Activated CD8-positive, alpha-beta memory T cell treated with anti-CD3 and anti-CD28 coated beads for 4 hours (primary cell): ENCODE data around the gene PDLIM5.
"Not testable (repeated sequence)": the region's sequence is repeated elsewhere in the genome, so short reads cannot be mapped to it uniquely, and the experiment has no call there.

Source experiments
- DNase-seq, 2 donors: peaks; one replicate each; pipeline ENCODE4 v3.0.0-alpha.2; 2020; ENCODE audit warnings: low read depth in 2 of 2

The PDLIM5 gene

DNA sequence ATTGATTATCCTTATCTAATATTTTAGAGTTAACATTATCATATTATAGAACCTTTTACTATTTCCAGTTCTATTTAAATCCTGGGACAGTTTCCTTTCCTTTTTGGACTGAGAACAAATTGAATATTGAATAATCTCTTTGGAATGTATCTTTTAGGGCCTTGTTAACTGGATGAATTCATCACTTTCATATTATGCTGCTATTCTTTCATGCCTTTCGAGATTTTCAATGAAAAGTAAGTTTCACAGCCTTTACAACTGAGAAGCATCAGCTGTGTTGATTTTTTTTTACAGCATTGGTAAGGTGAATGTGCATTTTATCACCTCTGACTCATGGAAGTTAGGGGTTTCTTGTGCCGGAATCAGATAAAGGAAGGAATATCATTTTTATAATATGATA, 39.6 kb downstream of the PDLIM5 start:
- no peak for DNase-seq

DNA sequence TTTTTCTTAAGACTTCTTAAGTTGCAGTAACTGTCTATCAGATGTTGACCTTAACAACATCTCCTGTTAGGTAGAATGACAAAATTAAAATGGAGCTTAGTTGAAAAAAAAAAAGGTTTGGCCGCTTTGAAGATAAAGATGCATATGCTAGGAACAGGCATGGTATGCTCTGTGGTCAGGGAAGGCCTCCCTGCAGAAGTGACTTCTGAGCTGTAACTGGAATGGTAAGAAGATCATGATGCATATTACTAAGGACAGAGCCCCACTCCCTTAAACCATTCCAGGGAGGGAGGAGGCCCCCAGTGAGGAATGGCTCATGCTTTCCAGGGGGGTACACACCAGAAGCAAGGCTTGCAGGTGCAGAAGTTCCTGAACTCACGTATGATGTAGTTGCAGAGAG, 43.7 kb downstream of the PDLIM5 start:
- no peak for DNase-seq

DNA sequence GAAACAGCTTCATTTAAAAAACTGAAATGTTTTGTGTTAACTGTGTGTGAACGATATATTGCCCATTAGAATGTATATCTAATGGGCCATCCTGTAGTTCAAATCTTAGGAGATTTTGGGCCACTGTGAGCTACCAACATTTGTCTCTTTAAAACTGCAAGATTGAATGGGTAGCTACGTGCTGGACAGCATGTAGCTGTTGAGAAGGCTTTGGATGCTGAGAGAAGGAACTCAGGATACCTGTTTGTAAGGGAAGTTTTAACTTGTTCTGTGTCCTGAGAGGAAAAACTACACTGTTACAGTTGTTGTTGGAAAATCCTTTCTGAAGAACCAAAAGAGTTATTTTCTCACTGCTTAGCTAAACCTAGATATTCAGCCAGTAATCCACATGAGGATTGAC, 45.9 kb downstream of the PDLIM5 start:
- no peak for DNase-seq

DNA sequence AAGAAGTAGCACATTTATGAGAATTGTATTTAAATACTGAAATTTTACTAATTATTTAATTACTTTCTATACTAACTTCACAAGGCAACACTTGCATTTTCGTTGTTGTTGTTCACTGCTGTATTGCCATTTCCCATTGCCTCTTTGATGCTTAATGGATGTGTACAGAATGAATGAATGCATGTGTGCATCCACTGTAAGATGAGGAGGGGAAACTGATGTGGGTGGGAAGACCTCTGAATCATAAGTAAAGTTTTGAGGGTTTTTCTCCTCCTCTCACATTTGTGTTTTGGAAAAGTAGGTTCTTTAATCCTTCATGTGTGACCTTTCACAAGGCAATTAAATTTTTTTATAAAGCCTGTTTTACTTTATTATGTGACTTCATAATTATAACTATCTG, 46.8 kb downstream of the PDLIM5 start:
- DNase-seq: no peak

DNA sequence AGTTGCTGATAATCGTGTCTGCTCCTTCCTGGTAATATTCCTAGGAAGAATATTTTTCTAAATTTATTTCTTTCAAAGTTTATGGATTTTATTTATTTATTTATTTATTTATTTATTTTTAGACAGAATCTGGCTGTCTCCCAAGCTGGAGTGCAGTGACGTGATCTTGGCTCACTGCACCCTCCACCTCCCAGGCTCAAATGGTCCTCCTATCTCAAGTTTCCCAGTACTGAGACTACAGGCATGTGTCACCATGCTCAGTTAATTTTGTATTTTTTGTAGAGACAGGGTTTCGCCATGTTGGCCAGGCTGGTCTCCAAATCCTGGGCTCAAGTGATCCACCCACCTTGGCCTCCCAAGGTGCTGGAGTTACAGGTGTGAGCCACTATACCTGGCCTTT, 48.9 kb downstream of the PDLIM5 start:
- no peak for DNase-seq

DNA sequence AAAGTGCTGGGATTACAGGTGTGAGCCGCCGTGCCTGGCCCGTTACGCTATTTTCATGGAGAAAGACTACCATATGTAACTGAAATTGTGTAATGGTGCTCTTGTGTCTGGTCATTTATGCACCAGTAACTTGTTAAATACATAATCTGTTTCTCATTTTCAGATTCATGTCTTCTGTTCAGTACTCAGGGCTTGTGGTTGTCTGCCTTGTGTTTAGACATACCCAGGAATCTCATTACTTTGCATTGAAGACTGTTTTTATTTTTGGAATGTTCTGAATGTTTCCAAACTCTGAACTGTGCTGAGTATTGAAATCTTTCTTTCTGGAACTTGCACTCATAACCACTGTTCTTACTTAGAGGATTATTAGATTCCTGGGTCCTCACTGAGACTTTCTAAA, 52.8 kb downstream of the PDLIM5 start:
- DNase-seq: no peak

DNA sequence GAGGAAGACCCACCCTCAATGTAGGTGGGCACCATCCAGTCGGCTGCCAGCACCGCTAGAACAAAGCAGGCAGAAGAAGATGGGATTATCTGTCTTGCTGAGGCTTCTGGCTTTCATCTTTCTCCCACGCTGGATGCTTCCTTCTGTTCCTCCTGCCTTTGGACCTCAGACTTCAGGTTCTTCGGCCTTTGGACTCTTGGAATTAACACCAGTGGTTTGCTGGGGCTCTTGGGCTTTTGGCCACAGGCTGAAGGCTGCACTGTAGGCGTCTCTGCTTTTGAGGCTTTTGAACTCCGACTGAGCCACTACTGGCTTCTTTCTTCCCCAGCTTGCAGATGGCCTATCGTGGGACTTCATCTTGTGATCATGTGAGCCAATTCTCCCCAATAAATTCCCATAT, 55.1 kb downstream of the PDLIM5 start:
- no peak for DNase-seq

DNA sequence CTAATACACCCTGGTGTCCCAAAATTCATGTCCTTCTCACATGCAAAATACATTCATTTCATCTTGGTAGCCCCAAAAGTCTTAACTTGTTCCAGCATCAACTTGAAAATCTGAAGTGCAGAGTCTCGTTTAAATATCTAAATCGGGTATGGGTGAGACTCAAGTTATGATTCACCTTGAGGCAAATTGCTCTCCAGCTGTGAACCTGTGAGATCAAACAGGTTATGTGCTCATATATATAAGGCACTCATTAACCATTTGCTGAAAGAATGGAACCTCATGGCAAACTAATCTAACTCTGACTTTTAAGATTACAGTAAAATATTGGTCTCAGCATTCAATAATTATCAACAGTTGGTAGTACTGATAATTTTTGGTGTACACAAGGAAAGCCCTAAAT, 55.5 kb downstream of the PDLIM5 start:
- no peak for DNase-seq

DNA sequence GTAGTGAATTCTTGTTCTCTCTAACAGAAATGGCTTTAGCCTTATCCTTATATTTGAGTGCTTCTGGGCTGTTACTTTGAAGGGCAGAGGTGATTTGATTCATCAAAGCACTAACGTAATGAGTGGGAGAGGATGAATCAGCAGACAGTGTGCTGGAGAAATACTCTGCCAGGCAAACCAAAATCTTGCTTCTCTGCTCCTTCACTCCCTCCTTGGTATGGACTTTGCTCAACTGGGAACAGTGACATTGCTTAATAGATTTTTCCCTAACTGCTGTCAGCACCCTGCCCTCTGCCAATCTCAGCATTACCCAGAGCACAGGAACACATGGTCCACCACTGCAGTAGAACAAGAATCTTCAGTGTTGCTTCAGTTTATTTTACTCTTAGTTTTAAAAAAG, 56.0 kb downstream of the PDLIM5 start:
- DNase-seq: no peak

DNA sequence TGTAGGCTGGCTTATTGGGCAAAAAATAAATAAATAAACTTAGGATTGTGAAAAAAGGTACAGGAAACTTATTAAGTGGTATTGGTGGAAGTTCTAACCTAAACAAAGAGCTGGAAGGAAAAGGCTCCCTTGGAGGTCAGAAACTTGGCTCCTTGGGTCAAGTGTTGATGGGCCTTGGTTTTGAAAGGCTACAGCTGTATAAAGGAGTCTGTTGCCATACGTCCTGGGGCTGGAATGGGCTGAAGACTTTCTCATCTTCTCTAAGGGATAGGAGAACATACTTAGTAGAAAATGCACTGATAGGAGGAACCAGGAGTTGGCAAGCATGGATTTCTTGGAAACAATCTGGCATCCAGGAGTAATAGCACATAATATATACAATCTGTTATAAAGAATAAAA, 56.6 kb downstream of the PDLIM5 start:
- DNase-seq: no peak

DNA sequence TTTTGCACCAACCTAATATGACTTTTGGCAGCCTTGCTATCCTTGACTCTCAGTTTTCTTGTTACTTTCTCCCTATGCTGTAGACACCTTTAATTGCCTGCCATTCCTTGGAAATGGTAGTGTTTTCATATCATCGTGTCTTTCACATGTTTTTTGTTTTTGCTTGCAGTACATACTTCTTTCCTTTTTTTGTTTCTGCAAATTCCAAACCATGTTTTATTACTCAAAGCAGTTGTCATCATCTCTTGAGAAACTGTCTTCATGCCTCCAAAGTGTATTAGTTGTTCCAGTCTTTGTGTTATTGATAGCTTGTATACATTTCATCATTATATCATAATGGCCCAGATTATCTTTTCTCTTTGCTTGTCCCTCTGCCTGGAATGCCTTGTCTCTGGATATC, 57.1 kb downstream of the PDLIM5 start:
- DNase-seq: no peak

DNA sequence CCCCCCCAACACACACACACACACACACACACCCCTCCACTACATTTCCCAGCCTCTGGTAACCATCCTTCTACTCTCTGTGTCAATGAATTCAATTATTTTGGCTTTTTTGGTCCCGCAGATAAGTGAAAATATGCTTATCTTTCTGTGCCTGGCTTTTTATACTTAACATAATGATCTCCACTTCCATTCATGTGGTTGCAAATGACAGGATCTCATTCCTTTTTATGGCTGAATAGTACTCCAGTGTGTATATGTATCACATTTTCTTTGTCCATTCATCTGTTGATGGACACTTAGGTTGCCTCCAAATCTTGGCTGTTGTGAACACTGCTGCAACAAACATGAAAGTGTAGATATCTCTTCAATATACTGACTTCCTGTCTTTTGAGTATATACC, 59.8 kb downstream of the PDLIM5 start:
- no peak for DNase-seq

DNA sequence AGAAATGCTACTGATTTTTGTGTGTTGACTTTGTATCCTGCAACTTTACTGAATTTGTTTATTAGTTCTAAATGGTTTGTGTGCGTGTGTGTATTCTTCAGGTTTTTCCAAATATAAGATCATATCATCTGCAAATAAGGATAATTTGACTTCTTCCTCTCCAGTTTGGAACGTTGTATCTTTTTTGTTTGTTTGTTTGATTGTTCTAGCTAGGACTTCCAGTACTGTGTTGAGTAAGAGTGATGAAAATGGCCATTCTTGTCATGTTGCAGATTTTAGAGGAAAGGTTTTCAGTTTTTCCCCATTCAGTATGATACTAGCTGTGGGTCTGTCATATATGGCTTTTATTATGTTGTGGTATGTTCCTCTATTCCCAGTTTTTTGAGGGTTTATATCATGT, 61.8 kb downstream of the PDLIM5 start:
- not testable (repeated sequence) for DNase-seq

DNA sequence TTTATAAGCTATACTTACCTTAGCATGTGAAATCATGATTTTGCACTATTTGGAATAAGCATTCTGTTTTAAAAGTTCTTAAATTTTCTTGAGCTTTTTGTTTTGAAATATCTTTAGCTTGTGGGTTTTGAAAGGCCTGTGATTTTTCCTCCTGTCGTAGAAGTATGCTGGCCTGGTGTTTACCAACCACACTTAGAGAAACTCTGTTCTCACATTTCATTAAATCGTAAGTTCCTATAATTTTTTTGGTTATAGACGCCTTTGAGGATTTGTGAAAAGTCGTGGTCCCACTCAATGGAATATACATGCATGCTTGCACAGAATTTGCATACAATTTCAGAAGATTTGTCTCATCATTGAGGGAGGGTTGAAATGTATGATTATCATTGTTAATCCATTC, 63.6 kb downstream of the PDLIM5 start:
- DNase-seq: no peak

DNA sequence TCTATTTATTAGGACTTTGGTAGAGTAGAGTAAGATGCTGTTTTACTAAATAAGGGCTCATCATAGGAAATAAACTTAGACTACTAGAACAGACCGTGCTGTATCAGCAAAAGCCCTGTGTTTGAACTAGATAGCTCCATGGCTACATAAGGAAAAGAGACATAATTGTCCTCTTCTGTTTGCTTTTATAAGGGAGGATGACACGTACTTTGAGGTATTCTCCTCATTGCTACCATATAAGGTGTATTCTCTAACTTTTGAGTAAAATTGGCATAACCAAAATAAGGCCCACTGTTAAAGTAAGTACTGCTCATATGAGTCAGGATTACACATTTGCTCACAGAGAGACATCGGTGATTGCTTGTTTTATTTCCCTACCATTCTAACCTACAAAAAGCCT, 64.3 kb downstream of the PDLIM5 start:
- no peak for DNase-seq

DNA sequence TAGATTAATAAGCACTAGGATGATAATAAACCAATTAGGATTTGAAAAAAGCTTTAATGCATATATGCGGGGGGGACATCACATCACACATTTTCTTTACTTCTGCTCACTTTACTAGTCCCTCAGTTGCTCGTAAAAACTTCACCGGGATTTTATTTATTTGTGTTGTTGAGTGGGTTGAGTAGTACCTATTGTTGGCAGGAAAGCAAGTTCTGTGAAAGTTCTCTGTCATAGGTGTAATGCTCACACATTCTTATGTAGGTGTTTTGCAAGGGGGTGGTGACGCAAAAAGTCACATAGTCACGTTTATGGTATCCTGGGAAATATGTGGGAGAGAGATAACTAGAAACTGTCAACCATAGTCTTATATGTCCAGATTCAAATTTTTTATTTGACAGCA, 65.3 kb downstream of the PDLIM5 start:
- DNase-seq: no peak

DNA sequence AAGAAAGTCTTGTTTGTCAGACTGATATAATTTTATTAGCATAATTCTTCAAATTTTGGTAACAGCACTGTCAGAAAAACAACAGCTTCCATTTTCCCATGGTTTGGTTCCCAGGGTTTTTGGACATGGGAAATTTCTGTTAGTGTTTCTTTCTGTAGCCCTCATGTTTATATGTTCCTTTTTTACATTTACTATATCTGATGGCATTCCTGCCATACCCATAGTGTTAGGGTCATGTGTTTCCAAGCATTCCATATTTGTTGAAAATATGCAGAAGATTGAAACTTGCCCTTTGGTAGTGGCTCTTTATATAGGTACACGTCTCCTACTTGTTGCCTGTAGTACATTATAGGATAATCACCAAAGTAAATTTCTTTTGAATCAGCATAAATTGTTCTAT, 65.8 kb downstream of the PDLIM5 start:
- DNase-seq: no peak

DNA sequence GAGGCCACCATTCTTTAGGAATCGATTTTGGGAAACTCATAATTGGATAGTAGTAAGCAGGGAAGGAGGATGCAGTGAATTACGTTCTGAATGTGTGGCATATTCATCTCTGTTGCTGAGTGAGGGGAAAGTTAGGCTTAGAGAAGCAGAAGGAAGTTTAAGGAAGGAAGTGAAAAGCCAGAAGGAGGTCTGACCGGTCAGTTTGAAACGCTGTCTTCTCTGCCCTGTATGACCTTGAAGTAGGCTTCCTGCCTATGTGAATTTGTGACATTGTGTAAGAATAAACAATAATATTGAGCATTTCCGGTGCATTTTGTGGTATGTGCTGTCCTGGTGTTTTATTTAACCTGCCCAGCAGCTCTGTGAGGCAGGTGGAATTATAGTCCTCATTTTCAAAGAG, 67.3 kb downstream of the PDLIM5 start:
- DNase-seq: no peak

DNA sequence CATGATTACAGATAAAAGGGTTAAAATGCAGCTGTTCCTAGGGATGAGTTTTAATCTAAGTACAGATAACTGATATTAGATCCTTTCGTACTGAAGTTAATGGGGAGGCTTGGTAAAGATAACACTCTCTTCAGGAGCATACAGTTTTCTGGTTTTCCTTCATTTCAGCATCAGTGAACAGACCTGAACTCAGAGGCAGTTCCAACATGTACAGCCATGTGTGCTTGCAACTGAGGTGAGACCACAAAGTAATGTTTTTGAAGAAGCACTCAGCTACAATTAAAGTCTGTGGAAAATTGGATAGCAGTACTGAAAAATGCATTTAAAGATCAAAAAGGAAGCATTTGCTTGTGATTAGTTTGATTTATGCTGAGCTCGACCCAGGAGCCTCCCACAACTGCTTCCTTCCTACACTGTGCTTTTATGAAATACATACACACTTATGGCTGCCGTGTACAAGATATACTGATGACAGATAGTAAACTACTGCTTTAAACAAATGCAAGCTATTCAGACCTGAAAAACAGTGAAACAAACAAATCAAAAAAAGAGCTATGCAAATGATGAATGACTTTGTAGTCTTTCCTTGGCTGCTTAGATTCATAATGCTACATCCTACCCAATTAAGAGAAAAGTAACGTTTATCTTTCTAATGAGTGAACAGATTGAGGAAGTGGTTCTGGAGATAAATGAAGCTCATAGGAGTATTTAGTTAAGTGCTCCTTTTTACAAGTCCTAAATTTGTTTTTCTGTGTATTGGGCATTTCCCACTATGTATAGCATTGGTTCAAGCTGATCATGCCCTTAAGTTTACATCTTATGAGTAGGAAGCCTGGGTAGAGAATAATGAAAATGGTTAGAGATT, 68.4 kb downstream of the PDLIM5 start:
- no peak for DNase-seq

DNA sequence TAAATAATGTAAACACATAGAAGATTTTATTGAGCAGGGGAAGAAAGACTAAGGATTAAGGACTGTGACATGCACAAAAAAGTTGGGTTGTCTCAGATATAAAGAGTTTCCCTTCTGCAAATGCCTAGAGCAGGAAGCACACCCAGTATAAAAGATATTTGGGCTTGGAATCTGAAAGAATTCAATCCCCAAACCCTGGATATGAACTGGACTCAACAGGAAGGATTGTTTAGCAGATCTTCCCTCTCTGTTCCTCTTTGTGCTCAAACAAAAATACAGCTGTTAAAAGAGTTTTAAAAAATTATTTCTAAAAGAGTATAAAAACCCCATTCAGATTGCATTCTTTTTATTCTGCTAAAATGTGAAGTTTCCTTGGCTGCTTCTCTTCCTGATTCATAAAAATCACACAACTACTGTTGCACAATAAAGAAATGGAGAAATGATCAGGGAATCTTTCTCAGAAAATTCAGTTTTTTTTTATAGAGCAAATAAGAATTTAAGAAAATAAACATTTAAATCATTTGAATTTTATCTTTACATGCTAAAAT, 71.4 kb downstream of the PDLIM5 start:
- no peak for DNase-seq

DNA sequence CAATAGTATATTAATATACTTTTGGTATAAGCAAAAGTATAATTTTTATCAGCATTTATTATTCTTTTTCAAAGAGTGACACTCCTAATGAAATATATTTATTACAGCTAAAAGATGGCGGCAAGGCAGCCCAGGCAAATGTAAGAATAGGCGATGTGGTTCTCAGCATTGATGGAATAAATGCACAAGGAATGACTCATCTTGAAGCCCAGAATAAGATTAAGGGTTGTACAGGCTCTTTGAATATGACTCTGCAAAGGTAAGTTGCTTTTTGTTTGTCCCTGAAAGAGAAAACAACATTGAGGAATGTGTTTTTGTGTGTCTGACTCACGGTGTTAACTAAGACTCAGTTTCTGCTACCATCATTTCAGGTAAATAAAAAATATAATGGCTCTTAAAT, 71.9 kb downstream of the PDLIM5 start:
- no peak for DNase-seq

DNA sequence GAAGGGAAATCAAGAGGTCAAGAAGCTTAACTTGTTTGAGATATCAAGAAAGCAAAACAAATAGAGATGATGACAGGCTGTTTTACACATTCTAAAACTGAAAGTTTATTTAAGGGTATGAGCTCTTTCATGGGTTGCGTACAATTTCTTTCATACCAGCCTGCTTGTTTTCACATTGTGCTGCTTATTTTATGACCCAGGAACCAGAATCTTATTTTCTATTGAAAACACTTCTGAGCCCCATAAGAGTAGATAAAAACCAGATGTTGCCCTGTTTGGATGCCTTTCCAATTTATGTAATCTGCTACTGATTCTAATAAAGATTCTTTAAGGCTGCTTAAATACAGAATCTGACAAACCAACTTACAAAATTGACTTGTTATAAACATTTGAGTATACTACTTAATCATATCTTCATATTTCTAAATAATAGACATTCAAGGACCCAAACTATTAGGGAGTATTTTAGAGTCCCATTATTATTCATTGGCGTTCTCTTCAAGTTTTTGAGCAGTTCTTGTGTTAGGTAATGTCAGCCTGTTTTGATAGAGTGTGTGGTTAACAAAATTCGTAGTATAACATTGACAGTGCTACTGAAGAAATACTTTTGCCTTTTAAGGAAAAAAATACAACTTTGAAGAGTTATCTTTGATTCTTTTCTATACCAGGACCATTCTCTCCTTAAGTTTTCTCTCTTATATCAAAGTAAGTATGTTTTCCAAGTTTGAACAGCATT, 74.4 kb downstream of the PDLIM5 start:
- DNase-seq: no peak

DNA sequence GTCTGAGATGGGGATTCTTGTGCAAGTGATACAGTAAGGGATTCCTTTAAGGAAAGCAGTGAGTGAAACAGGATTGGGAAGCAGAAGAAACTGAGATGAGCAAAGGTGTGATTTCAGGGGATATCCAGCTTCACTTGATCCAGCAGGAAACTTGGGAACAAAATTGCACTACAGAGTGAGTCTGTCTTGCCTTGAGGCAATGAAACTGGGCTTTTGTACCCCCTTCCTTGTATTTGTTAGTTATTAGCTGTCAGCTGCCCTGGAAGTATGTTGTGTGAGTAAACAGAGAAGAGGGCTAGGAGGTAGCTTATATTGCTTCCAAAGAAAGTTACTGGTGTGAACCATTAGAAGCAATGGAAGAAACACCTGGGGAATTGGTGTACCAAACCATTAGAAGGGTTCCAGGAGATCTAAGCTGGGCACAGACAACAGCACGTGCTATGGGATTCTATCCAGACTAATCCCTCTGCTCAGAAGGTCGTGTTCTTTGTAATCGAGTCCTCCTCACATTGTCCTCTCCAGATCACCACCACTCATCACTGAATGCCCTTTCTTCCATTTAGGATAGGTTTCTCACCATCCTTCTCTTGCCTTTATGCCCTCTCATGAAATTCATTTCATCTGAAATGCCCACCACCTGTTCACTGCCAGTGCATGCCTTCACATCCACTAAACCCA, 76.0 kb downstream of the PDLIM5 start:
- DNase-seq: no peak
